ENCODE results near the gene MTHFD1L. TPM values are rescaled to one million over a fixed set of nuclear protein-coding genes. Genes with fewer than 3 reads are reported as not detected.

Gene MTHFD1L
- total and polyA plus RNA-seq, 2 donors from 2014 or later, result 4.7 to 39.6 TPM

- Histone ChIP-seq H3K9me3 (ENCODE audit: control insufficient read depth in 2 of 3, insufficient read depth in 1 of 3, low read length in 3 of 3) (no peaks in the 10 kb centered on the region), H3K27me3 (ENCODE audit: control insufficient read depth, insufficient read depth, low read length) (no peaks in the 10 kb centered on the region), H3K4me3 (ENCODE audit: low read length in 3 of 3) (no peak overlapping the region), H3K9ac (ENCODE audit: low read length in 3 of 3) (no peak overlapping the region), H3K4me1 (ENCODE audit: control insufficient read depth in 2 of 3, insufficient read depth in 2 of 3, low read depth in 1 of 3, low read length in 3 of 3) (peaks cover 0 to 3% (median 0%) of the 10 kb centered on the region in 3 donors), H3K27ac (ENCODE audit: low read depth in 2 of 2, low read length in 2 of 2) (no peak overlapping the region), H3K36me3 (ENCODE audit: control insufficient read depth in 2 of 3, insufficient read depth in 3 of 3, low read length in 3 of 3) (no peaks in the 10 kb centered on the region)
- intact Hi-C loops (cut with DNase I), result no loop called here
- FAIRE-seq (no peak), DNase-seq (peak in 1 of 5 donors; percentile 62)
- TF ChIP-seq CTCF (IDR thresholded peaks at IDR 0.05; ENCODE audit: borderline replicate concordance, extremely low read depth, insufficient read depth), result no peak
Measured at GRCh38 chr6:150999107-150999506, 133.6 kb downstream of the MTHFD1L start.

- no peak overlapping the region for H3K4me3 ChIP-seq (ENCODE audit: low read length in 3 of 3)
- FAIRE-seq (no peak), DNase-seq (no peak)
- no peak overlapping the region for H3K9ac ChIP-seq (ENCODE audit: low read length in 3 of 3)
- no peak overlapping the region for H3K27ac ChIP-seq (ENCODE audit: low read depth in 2 of 2, low read length in 2 of 2)
- H3K9me3 ChIP-seq (ENCODE audit: control insufficient read depth in 2 of 3, insufficient read depth in 1 of 3, low read length in 3 of 3), result no peaks in the 10 kb centered on the region
- TF ChIP-seq CTCF (IDR thresholded peaks at IDR 0.05; ENCODE audit: borderline replicate concordance, extremely low read depth, insufficient read depth), result no peak
- H3K4me1 ChIP-seq (ENCODE audit: control insufficient read depth in 2 of 3, insufficient read depth in 2 of 3, low read depth in 1 of 3, low read length in 3 of 3), result peaks cover 0 to 3% (median 0%) of the 10 kb centered on the region in 3 donors
- no peaks in the 10 kb centered on the region for H3K36me3 ChIP-seq (ENCODE audit: control insufficient read depth in 2 of 3, insufficient read depth in 3 of 3, low read length in 3 of 3)
- intact Hi-C loops (cut with DNase I), result no loop called here
- H3K27me3 ChIP-seq (ENCODE audit: control insufficient read depth, insufficient read depth, low read length), result no peaks in the 10 kb centered on the region
Measured at GRCh38 chr6:150999576-150999975, 134.1 kb downstream of the MTHFD1L start.

GRCh38 chr6:151001387-151002056 is 136.0 kb downstream of the MTHFD1L start:
- Histone ChIP-seq H3K9me3 (ENCODE audit: control insufficient read depth in 2 of 3, insufficient read depth in 1 of 3, low read length in 3 of 3) (no peaks in the 10 kb centered on the region), H3K36me3 (ENCODE audit: control insufficient read depth in 2 of 3, insufficient read depth in 3 of 3, low read length in 3 of 3) (no peaks in the 10 kb centered on the region), H3K27me3 (ENCODE audit: control insufficient read depth, insufficient read depth, low read length) (no peaks in the 10 kb centered on the region), H3K27ac (ENCODE audit: low read depth in 2 of 2, low read length in 2 of 2) (no peak overlapping the region), H3K4me3 (ENCODE audit: low read length in 3 of 3) (no peak overlapping the region), H3K4me1 (ENCODE audit: control insufficient read depth in 2 of 3, insufficient read depth in 2 of 3, low read depth in 1 of 3, low read length in 3 of 3) (peaks cover 0 to 3% (median 0%) of the 10 kb centered on the region in 3 donors), H3K9ac (ENCODE audit: low read length in 3 of 3) (no peak overlapping the region)
- intact Hi-C loops (cut with DNase I), result loop anchor here (10.0 kb wide), 1 partner anchor 97 kb away; no protein-coding TSS in a partner anchor
- FAIRE-seq, result no peak
- TF ChIP-seq CTCF (IDR thresholded peaks at IDR 0.05; ENCODE audit: borderline replicate concordance, extremely low read depth, insufficient read depth), result no peak
- no peak for DNase-seq

All from kidney (tissue), 14 donors.